GM18873 (cell line): ENCODE measurements around the gene MEGF8.
"Not testable (repeated sequence)": the region's sequence is repeated elsewhere in the genome, so short reads cannot be mapped to it uniquely, and the experiment has no call there.

Experiments used
- ATAC-seq: cut with Tn5 transposase; IDR thresholded peaks from one replicate; pipeline ENCODE4 v1.9.1; 2021; ENCODE audit warnings: mild to moderate bottlenecking, moderate library complexity, moderate number of reproducible peaks; ENCODE audit not compliant: unreplicated experiment, low FRiP score

MEGF8 gene

GRCh38 chr19:42327381-42327780, 1.9 kb downstream of the MEGF8 start:
- ATAC-seq = no peak

DNA sequence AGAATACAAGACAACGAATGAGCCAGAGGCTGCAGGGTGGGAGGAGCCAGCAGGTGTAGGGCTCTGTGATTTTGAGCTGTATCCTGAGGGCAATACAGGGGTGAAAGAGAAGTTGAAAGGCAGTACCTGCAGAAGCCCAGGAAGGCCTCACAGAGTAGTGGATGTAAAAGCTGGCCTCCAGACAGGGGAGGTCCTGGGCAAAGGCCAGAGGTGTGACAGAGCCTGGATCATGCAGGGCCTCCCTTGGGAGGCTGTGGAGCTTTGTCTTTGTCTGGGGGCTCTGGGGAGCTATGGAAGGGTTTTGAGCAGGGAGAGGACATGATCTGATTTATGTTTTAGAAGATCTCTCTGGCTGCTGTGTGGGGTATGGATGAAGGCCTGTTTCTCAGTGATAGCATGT, 2.7 kb downstream of the MEGF8 start:
- no peak for ATAC-seq

GRCh38 chr19:42328854-42329253, 3.4 kb downstream of the MEGF8 start:
- ATAC-seq = no peak

DNA sequence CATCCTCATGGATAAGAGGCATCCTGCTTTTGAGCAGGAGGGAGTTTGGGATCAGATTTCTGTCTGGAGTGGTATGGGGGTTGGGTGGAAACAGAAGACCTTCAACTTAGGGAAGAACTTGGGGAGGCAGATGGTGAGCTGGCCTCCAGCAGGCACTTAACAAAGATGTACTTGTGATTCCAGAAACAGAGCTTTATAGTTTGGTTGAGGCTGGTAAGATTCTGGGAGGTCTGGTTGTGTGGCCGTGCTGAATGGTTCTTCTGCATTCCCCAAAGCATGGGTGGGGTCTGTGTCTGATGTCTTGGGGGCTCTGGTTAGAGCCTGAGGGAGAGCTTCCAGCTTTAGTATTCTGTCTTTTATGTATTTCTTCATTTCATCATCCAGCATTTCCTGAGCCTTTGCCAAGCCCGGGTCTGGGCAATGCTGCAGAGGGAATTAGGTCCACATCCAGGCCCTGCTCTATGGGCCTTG, 4.8 kb downstream of the MEGF8 start:
- ATAC-seq = no peak

GRCh38 chr19:42331333-42331732, 5.9 kb downstream of the MEGF8 start:
- not testable (repeated sequence) for ATAC-seq

GRCh38 chr19:42332059-42332458, 6.6 kb downstream of the MEGF8 start:
- ATAC-seq = no peak

DNA sequence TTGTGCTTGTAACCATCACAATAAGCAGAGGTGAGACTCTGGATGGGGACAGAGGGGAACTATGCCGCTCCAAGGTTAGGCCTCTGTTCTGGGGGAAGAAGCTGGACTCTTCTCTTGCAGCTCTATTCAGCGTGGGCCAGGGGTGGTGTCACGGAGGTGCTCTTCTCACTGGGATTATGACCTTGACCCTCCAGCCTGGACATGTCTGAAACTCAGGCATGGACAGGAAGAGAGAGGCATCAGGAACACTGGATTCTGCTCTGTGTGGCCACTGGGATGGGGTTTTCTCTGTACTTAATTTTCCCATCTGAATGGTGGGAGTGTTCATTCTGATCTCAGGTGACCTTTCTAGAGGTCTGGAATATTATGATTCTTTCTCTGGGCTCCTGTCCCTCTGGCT, 7.6 kb downstream of the MEGF8 start:
- no peak for ATAC-seq

GRCh38 chr19:42333975-42334696, 8.7 kb downstream of the MEGF8 start:
- ATAC-seq = no peak

- no peak for ATAC-seq
These were observed 9.4 kb downstream of the MEGF8 start for GRCh38 chr19:42334697-42335373.

DNA sequence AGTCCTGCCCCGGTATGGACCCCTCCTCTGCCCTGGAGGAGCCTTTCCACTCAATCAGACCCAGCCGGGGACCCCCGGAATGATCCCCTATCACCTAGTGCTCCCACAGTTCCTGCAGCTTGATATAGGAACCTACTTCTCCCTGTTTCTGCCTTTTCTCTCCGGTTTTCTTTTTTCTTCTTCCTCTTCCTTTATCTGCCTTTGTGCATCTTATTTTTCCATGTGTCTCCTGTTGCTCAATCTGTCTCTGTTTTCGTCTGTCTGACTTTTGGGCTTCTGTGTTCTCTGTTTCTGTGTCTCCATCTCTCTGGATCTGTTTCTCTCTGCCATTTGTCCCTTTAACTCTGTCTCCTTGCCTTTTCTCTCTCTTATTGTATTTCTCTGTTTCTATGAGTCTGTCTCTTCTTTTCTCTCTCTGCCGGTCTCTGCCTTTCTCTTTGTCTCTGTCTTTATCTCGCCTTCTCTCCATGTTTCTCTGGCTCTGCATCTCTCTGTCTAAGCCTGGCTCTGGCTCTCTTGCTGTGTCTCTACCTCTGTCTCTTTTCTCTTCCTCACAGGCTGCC, 10.0 kb downstream of the MEGF8 start:
- no peak for ATAC-seq

DNA sequence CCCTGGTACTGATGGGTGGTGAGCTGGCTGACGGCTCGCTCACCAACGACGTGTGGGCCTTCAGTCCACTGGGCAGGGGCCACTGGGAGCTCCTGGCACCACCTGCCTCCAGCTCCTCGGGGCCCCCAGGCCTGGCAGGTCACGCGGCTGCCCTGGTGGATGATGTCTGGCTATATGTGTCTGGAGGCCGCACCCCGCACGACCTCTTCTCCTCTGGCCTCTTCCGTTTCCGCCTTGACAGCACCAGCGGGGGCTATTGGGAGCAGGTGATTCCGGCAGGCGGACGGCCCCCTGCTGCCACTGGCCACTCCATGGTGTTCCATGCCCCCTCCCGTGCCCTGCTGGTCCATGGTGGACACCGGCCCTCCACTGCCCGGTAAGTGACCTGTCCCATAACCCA, 10.5 kb downstream of the MEGF8 start:
- no peak for ATAC-seq

DNA sequence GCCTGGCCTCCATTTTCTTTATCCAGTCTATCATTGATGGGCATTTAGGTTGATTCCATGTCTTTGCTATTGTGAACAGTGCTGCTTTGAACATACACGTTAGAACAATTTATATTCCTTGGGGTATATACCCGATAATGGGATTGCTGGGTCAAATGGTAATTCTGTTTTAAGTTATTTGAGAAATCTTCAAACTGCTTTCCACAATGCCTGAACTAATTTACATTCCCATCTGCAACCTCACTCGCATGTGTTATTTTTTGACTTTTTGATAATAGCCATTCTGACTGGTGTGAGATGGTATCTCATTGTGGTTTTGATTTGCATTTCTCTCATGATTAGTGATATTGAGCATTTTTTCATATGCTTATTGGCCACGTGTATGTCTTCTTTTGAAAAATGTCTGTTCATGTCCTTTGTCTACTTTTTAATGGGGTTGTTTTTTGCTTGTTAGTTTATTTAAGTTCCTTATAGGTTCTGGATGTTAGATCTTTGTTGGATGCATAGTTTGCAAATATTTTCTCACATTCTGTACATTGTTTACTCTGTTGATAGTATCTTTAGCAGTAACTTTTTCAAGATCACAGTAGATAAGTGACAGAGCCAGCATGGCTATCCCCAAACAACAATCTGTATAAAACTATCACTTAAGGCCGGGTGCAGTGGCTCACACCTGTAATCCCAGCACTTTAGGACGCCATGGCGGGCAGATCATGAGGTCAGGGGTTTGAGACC, 13.9 kb downstream of the MEGF8 start:
- not testable (repeated sequence) for ATAC-seq

GRCh38 chr19:42339922-42340321, 14.5 kb downstream of the MEGF8 start:
- ATAC-seq = not testable (repeated sequence)

DNA sequence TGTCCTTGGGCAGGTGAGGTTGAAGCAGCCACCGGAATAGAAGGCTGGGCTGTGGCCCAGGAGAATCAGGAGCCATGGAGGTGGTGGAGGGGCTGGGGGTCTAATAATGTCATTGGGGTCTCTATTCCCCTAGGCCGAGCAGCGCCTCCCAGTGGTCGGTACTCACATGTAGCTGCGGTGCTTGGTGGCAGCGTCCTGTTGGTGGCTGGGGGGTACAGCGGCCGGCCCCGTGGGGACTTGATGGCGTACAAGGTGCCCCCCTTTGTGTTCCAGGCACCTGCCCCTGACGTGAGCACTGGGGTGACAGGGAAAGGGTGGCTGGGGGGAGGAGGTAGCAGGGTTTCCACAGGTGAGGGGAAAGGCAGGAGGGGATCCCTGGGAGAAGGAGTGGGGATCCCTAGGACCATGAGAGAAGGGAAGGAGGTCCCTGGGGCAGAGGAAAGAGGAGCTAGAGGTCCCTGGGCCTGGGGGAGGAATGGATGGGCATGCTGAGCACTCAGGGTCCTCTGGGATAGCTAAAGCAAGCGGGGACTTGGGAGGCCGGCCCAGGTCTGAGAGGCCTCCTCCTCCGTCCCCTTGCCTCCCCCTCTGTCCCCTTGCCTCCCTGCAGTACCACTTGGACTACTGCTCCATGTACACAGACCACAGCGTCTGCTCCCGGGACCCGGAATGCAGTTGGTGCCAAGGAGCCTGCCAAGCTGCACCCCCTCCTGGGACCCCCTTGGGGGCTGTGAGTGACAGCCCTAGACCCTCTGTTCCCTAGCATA, 18.1 kb downstream of the MEGF8 start:
- ATAC-seq = no peak

- ATAC-seq = no peak
These were observed 19.0 kb downstream of the MEGF8 start for GRCh38 chr19:42344336-42344893.

GRCh38 chr19:42345191-42345812, 19.9 kb downstream of the MEGF8 start:
- ATAC-seq = no peak

DNA sequence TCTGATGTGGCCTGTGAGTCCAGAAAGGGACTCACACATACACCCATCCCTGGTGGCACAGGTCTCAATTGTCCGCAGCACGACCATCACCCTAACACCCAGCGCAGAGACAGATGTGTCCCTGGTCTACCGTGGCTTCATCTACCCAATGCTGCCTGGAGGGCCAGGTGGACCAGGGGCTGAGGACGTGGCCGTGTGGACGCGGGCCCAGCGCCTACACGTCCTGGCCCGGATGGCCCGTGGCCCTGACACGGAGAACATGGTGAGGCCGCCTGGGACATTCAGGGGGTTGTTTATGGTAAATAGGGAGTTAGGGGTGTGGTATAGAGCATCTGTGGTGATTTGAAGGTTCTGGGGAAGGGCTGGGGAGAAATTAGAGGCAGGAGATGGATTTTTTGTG, 22.8 kb downstream of the MEGF8 start:
- no peak for ATAC-seq

DNA sequence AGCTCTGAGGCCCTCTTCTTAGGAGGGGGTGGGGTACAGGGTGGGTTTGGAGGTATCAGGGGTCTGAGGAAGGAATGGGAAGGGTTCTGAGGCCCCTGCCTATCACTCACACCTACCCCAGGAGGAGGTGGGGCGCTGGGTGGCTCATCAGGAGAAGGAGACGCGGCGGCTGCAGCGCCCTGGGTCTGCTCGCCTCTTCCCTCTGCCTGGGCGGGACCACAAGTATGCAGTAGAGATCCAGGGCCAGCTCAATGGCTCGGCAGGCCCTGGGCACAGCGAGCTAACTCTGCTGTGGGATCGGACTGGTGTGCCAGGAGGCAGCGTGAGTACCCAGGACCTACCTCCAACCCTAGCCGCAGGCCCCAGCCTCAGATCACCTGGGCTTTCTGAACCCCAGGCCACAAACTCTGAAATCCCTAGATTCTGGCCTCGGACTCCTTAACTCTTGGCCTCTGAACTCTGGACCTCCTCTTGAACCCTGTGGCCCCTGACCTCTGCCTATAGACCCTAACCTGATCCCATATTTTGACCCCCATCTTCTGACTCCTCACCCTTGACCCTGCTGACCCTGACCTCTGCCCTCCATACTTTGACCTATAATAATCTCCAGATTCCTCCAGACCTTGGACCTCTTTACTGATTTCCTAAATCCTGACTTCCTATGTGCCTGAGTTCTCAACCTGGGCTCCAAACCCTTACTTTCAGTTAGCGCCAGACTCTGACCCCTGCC, 24.1 kb downstream of the MEGF8 start:
- no peak for ATAC-seq

DNA sequence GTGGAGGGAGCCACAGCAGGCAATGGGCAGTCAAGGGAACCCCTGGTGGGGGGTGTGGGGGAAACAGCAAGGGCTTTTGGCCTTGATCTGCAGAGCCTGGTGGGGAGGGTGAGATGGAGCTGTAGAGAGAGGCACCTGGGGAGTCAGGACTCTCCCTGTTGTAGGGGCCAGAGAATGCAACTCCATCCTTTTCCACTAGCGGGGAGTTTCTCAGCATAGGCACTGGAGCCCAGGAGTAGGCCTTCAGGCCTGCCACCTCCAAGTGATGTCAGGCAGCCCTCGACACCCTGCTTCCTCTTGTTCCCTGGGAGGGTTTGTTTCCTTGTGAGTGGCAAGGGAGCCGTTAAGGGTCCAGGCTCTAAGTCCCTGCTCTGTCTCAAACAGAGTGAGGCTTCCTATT, 25.0 kb downstream of the MEGF8 start:
- ATAC-seq = no peak
